Measurements from ENCODE around the gene ADGRL1. TPM values are rescaled to one million over a fixed set of nuclear protein-coding genes. Genes with fewer than 3 reads are reported as not detected.
A peak's percentile ranks its signal among the peaks of the same experiment; 100 is the strongest.
"Not testable (repeated sequence)": the region's sequence is repeated elsewhere in the genome, so short reads cannot be mapped to it uniquely, and the experiment has no call there.

ADGRL1 gene
- total and polyA plus RNA-seq, 8 donors = 6.0 to 24.5 (median 13.3) TPM

GRCh38 chr19:14248578-14249011 is 42.6 kb upstream of the ADGRL1 start:
- Histone ChIP-seq H3K4me1 (peaks cover 7 to 25% (median 22%) of the 10 kb centered on the region in 4 donors), H3K27ac (peak overlapping the region in 4 of 5 donors; percentile 3 to 72 (median 62)), H3K4me3 (peak overlapping the region; percentile 48 to 59 (median 56)), H3K27me3 (peaks cover 0 to 31% (median 20%) of the 10 kb centered on the region in 3 donors), H3K9me3 (no peaks in the 10 kb centered on the region), H3K36me3 (no peaks in the 10 kb centered on the region)
- TF ChIP-seq EP300 (IDR thresholded peaks at IDR 0.05) (no peak), POLR2A (IDR thresholded peaks at IDR 0.05) (no peak), CTCF (IDR thresholded peaks at IDR 0.05) (no peak), POLR2AphosphoS5 (IDR thresholded peaks at IDR 0.05) (no peak)
- DNase-seq = peak in 1 of 2 donors; percentile 94
- 1 to 3% (median 2%) methylated on average over 11 to 20 of the region's 20 CpGs for WGBS, 5 donors
- intact Hi-C loops (cut with DNase I; ENCODE audit: low total_unique reads) = no loop called here

- H3K36me3 ChIP-seq; intact Hi-C loops (cut with DNase I; ENCODE audit: low total_unique reads); H3K9me3 ChIP-seq: not testable (repeated sequence)
- WGBS, 5 donors = 6 to 12% (median 10%) methylated on average over 33 to 38 of the region's 38 CpGs
- Histone ChIP-seq H3K4me3 (peak overlapping the region; percentile 48 to 59 (median 56)), H3K4me1 (peaks cover 7 to 25% (median 21%) of the 10 kb centered on the region in 4 donors), H3K27ac (peak overlapping the region in 1 of 5 donors; percentile 70), H3K27me3 (peaks cover 0 to 31% (median 20%) of the 10 kb centered on the region in 3 donors)
- DNase-seq = peak in 1 of 2 donors; percentile 55
Measured at GRCh38 chr19:14247548-14248471, 41.8 kb upstream of the ADGRL1 start.

GRCh38 chr19:14247205-14247547 is 41.2 kb upstream of the ADGRL1 start:
- H3K27ac ChIP-seq = peak overlapping the region in 1 of 5 donors; percentile 46
- H3K9me3 ChIP-seq; H3K36me3 ChIP-seq; DNase-seq; H3K4me3 ChIP-seq; intact Hi-C loops (cut with DNase I; ENCODE audit: low total_unique reads): not testable (repeated sequence)
- peaks cover 0 to 31% (median 20%) of the 10 kb centered on the region in 3 donors for H3K27me3 ChIP-seq
- H3K4me1 ChIP-seq = peaks cover 7 to 25% (median 21%) of the 10 kb centered on the region in 4 donors
- 60 to 68% (median 65%) methylated on average over 6 of the region's 6 CpGs for WGBS, 5 donors

GRCh38 chr19:14244393-14244792 is 38.4 kb upstream of the ADGRL1 start:
- H3K36me3 ChIP-seq; H3K27ac ChIP-seq; intact Hi-C loops (cut with DNase I; ENCODE audit: low total_unique reads); H3K4me3 ChIP-seq; DNase-seq; H3K9me3 ChIP-seq: not testable (repeated sequence)
- Histone ChIP-seq H3K27me3 (peaks cover 0 to 25% (median 18%) of the 10 kb centered on the region in 3 donors), H3K4me1 (peaks cover 7 to 22% (median 21%) of the 10 kb centered on the region in 4 donors)
- WGBS, 5 donors = 70 to 82% (median 78%) methylated on average over 5 of the region's 5 CpGs

- Histone ChIP-seq H3K4me1 (peaks cover under 1 to 16% (median 14%) of the 10 kb centered on the region in 4 donors), H3K27me3 (peaks cover 0 to 19% (median 12%) of the 10 kb centered on the region in 3 donors)
- WGBS, 5 donors = 85 to 92% (median 90%) methylated on average over 12 of the region's 12 CpGs
- DNase-seq; H3K27ac ChIP-seq; H3K4me3 ChIP-seq; H3K36me3 ChIP-seq; intact Hi-C loops (cut with DNase I; ENCODE audit: low total_unique reads); H3K9me3 ChIP-seq: not testable (repeated sequence)
Measured at GRCh38 chr19:14243718-14244117, 37.7 kb upstream of the ADGRL1 start.

- H3K9me3 ChIP-seq = peaks cover 0 to 7% (median 7%) of the 10 kb centered on the region in 4 donors
- H3K27ac ChIP-seq = no peak overlapping the region
- 62 to 79% (median 73%) methylated on average over 5 of the region's 5 CpGs for WGBS, 5 donors
- no peaks in the 10 kb centered on the region for H3K36me3 ChIP-seq
- intact Hi-C loops (cut with DNase I; ENCODE audit: low total_unique reads) = no loop called here
- H3K4me3 ChIP-seq = no peak overlapping the region
- H3K4me1 ChIP-seq = no peaks in the 10 kb centered on the region
- DNase-seq = no peak
- no peak for TF ChIP-seq POLR2A (IDR thresholded peaks at IDR 0.05)
- TF ChIP-seq POLR2AphosphoS5 (IDR thresholded peaks at IDR 0.05) = no peak
- no peak for TF ChIP-seq CTCF (IDR thresholded peaks at IDR 0.05)
- H3K27me3 ChIP-seq = no peaks in the 10 kb centered on the region
Measured at GRCh38 chr19:14237014-14237941, 31.3 kb upstream of the ADGRL1 start.

- H3K9me3 ChIP-seq; H3K4me3 ChIP-seq; H3K27me3 ChIP-seq; DNase-seq; H3K4me1 ChIP-seq; intact Hi-C loops (cut with DNase I; ENCODE audit: low total_unique reads); H3K36me3 ChIP-seq; H3K27ac ChIP-seq: not testable (repeated sequence)
- 89 to 96% (median 94%) methylated on average over 4 of the region's 4 CpGs for WGBS, 5 donors
Measured at GRCh38 chr19:14232945-14233344, 27.0 kb upstream of the ADGRL1 start.

GRCh38 chr19:14228446-14229071 is 22.6 kb upstream of the ADGRL1 start:
- H3K9me3 ChIP-seq; H3K4me3 ChIP-seq; H3K36me3 ChIP-seq; intact Hi-C loops (cut with DNase I; ENCODE audit: low total_unique reads); H3K27me3 ChIP-seq; H3K4me1 ChIP-seq: not testable (repeated sequence)
- peak overlapping the region in 1 of 5 donors; percentile 46 for H3K27ac ChIP-seq
- DNase-seq = peak in 1 of 2 donors; percentile 65
- WGBS, 5 donors = 28 to 52% (median 51%) methylated on average over 14 to 17 of the region's 17 CpGs

Measured in stomach (tissue), 9 donors.